Measurements from ENCODE around the gene DNASE1L1.

Gene DNASE1L1

DNA sequence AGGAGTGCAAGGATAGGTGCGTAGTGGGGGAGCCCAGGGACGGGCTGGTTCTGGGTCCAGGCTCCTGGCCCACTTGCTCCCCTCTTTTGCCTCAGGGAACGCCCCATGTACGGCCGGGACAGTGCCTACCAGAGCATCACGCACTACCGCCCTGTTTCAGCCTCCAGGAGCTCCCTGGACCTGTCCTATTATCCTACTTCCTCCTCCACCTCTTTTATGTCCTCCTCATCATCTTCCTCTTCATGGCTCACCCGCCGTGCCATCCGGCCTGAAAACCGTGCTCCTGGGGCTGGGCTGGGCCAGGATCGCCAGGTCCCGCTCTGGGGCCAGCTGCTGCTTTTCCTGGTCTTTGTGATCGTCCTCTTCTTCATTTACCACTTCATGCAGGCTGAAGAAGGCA, 28.3 kb downstream of the DNASE1L1 start:
- no peak for DNase-seq

DNA sequence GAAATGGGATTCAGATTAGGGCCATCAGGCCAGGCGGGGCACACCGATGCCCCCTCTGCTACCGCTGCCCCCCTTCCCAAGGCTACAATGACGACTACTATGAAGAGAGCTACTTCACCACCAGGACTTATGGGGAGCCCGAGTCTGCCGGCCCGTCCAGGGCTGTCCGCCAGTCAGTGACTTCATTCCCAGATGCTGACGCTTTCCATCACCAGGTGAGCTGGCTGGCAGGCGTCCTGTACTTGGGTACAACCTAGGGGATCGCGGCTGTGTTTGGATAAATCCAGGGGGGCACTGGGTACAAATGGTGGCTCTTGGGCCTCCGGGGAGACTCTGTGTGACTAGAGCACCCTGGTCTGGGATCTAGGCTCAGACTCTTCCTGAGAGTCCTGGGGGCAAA, 28.9 kb downstream of the DNASE1L1 start:
- no peak for DNase-seq

DNA sequence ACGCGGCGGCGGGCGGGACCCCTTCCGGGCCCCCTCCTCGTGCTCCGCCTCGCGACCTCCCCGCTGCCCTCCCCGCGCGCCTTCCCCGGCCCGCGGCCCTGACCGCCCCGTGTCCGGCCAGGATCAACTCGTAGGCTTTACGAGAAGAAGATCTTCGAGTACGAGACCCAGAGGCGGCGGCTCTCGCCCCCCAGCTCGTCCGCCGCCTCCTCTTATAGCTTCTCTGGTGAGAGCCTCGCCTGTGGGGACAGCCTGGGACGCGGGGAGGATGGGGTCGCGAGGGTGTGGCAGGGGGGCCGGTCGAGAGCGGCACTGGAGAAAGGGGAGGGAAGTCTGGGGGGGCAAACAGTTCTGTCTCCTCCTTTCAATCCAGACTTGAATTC, 29.5 kb downstream of the DNASE1L1 start:
- DNase-seq, result no peak

DNA sequence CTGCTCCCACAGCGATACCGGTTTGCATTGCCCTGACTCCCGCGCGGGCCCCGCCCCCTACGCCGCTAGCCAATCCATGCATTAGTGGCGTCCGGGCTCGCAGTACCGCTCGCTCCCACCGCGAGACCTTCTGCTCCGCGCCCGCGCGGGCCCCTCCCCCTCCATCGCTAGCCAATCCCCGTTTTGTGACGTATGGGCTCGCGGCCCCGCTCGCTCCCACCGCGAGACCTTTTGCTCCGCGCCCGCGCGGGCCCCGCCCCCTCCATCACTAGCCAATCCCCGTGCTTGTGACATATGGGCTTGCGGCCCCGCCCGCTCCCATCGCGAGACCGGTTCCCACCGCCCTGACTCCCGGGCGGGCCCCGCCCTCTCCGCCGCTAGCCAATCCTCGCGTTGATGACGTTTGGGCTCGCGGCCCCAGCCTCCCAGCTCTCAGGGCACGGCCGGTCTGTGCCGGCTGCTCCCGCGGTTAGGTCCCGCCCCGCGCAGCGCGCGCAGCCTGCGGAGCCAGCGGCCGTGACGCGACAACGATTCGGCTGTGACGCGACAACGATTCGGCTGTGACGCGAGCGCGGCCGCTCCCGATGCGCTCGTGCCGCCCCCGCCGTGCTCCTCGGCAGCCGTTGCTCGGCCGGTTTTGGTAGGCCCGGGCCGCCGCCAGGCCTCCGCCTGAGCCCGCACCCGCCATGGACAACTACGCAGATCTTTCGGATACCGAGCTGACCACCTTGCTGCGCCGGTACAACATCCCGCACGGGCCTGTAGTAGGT, 30.1 kb downstream of the DNASE1L1 start, which contains the start of gene EMD:
TSS of gene EMD (plus strand) at position 497 of the 770 bp plus-strand sequence. CDS start at position 687, 190 bp downstream.
- DNase-seq, result peak; percentile 98

DNA sequence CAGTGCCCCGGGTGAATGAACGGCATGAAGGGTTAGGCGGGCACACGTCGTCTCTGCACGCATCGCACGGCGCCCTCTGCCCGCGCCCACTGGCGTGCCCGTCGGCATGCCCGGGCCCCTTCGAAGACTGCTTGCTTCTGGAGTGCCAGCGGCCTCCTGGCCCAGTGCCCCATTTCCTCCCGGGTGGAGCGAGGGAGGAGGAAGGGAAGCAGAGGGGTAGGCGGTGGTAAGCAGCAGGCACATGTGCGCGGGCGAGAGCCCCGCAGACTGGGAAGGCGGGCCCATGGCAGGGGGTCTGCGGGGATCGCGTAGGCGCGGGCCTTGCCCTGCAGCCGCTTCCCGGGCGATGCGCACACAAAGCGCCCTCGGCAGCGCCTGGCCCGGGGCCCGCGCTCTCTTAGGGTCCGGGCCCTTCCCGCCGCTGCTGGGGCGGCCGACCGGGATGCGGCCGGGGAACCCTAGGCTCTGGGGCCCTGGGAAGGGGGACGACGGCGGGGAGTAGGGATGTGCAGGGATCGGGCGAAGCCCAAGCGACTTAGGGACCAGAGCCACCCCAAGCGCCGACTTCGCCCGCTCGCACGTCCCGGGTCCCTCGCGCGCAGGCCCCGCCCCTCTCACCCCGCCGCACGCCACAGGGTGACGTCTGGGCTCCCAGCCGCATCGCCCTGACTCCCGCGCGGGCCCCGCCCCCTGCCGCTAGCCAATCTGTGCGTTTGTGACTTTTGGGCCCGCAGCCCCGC, 30.8 kb downstream of the DNASE1L1 start:
- DNase-seq, result peak; percentile 60

DNA sequence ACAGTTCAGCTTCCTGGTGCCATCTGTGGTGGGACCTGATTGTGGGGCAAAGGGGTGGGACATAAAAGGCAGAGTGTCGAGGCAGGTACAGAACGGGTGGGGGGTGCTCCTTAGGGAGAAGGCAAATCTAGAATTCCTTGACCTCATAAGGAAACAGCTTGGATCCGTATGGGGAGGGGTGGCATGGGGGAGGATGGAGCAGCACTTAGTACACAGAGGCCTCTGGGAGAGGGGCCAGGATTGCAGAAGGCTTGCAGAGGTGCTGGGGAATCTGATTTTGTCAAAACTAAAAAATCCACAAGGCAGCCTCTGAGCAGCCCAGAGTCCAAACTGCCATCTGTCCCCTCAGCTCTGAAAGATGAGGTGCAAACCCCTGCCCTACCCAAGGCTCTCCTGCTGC, 32.3 kb downstream of the DNASE1L1 start:
- peak; percentile 45 for DNase-seq

DNA sequence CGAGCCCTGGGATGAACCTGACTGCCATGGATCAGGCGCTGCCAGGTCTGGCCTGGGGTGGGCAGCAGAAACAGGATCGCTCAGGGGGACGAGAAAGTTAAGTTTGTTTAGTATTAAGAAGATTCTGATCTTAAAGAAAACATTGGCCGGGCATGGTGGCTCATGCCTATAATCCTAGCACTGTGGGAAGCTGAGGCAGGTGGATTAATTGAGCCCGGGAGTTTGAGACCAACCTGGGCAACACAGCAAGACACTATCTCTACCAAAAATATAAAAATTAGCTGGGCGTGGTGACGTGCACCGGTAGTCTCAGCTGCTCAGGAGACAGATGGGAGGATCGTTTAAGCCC, 33.9 kb downstream of the DNASE1L1 start:
- DNase-seq, result no peak

DNA sequence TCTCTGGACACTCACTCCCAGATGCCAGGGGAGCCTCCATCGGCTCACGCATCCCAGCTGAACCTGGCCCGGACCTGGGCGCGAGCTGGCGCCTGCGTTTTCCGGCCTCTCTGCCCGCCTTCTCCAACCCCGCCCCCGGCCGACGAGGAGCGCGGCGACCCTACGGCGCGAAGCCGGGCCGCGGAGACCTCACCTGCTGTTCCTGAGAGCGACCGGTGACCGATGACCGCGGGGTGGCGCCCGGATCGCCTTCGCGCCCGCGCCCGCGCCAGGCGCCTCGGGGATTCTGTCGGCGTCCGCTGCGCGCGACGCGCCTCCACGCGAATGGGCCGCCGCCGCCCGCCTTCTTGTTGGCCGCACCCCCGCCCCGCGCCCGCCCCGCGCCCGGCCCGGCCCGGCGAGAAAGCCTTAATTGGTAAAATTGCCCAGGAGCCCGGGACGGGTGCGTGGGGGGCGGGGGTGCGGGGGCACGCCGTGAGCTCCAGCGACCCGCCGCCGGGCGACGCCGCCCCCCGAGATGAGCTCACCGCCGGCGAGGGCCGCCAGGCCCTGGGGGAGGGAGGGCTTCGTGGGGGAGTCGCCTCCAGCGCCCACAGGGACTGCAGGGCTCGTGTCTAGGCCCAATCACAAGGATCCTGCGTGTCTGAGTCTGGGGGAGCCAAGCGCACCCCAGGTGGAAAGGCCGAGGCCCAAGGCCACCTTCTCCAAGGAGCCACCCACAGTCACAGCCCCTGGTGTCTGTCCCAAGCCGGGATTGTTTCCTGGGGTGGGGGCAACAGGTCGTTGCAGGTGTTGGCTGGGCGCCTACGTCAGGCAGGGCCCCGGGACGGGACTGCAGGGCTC, 34.5 kb downstream of the DNASE1L1 start, which contains the start of gene FLNA:
TSS of gene FLNA (minus strand) at position 322 of the 843 bp plus-strand sequence. CDS start 3,389 bp downstream, outside the sequence.
- peak; percentile 69 for DNase-seq

DNA sequence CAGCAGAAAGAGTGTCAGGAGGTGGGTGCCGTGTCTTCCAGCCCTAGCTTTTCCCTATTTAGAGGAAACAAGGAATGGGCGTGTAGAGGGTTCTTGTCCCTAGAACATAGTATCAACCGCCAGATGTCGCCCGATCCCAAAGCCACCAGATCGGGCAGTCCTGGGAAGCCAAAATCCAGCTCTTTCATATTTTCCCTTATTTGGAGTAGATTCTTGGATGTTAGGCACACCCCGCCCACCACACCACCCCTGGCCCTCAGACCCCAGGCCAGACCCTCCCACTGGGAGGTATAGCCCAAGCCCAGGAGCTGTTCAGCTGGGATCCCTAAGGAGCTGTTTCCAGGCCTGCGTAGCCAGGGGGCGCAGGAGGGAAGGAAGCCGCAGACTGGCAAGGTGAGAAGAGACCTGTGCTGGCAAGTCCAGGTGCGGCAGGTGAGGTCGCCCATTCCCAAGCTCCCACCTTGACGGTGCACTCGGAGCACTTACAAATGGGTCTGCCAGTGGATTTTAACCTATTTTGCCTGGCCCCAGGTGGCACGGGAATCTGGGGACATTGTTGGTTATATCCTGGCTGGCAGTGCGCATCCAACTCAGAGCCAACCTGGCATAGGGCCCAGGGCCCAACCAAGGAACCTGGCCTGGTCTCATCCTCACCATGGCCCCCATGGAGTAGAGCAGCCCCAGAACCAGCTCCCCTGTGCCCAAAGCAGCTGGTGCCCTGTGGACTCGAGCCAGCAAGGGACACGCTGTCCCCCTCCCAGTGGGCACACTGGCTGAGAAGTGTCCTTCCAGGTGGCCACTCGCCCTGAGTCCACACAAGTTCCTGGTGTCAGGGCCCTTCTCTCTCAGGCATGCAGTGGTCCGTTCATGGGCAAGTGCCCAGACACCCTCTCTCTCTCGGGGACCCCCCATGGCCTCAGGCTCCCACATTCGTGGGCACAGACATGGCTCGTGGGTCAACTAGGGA, 35.4 kb downstream of the DNASE1L1 start:
- DNase-seq, result peak; percentile 92

GRCh38 chrX:154372612-154373022, 36.4 kb downstream of the DNASE1L1 start:
- peak; percentile 74 for DNase-seq

DNA sequence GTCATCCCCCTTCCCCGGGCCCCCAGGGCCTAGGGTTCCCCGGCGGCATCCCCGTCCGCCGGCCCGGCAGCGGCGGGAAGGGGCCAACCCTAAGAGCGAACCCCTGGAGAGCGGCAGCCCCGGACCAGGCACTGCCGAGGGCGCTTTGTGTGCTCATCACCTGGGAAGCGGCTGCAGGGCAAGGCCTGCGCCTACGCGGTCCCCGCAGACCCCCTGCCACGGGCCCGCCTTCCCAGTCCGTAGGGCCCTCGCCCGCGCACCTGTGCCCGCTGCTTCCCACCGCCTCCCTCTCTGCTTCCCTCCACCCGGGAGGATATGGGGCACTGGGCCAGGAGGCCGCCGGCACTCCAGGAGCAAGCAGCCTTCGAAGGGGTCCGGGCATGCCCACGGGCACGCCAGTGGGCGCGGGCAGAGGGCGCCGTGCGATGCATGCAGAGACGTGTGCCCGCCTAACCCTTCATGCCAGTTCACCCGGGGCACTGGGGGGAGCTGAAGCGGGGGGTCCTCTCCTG, 37.2 kb downstream of the DNASE1L1 start:
- DNase-seq, result no peak

DNA sequence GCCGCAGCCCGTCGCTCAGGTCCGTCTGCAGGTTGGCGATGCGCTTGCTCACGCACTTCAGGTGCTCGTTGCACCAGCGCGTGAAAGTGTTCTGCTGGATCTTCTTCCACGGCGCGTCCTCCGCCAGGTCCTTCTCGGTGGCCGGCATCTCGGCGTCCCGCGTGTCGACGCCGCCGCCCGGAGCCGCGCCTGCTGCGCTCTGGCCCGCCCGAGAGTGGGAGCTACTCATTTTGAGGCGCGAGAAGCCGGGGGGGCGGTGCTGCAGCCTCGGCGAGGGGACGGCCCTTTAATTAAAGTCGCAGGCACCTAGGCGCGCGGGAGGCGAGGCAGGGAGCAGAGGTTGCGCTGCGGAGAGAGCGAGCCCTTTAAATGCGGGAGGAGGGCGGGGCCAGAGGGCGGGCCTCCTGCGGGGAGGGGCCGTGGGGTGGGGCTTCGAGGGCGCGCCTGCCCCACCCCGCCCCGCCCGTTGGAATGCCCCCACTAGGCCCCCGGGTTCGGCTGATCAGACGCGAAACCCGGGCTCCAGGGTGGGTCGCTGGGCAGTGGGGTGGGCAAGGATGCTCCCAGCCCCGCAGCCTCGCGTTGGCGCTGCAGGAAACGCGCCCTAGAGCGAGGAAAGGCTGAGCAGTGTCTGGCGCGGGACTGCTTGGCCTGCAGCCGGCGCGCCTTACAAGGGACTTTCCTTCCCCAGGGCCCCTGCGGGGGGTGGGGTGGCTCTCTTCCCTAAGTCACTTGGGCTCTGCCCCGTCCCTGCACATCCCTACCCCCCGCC, 37.9 kb downstream of the DNASE1L1 start:
- peak; percentile 96 for DNase-seq

GRCh38 chrX:154370300-154371016, 38.6 kb downstream of the DNASE1L1 start:
- DNase-seq, result no peak

DNA sequence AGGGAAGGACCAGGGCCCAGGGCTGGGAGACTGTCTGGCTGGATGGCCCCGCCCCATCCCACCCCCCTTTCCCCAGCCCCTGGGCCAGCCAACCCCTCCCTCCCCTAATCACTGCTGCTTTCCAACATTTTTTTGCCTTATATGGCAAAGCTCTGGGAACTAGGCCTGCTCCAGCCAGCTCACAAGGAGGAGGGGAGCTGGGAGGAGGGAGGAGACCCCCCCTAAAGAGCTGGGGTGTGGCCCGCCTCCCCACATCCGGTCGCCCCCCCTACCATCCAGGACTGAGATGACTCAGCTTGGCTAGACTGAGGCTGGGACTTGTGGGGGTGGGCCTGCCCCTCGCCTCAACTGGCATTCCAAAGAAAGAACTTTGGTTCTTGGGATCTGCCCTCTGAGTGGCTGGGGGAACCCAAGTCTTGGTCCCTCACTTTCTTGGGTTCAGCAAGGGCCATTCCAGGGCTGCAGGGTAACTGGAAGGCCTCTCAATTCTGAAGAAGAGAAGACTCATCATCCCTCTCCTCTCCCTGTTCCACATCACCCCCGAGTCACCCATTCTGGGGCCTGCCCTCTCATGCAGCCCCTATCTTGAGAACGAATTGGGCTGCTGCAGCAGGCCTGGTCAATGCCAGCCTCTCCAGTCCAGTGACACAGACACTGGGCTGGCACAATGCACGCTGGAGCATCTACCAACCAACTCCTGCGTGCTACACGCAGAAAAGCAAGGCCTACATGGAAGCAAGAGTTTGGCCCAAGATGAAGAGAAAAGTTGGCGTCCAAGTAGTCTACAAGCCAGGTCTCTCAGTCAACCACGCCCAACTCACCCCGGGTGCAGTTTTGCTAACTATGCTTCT, 39.4 kb downstream of the DNASE1L1 start:
- DNase-seq, result peak; percentile 97

DNA sequence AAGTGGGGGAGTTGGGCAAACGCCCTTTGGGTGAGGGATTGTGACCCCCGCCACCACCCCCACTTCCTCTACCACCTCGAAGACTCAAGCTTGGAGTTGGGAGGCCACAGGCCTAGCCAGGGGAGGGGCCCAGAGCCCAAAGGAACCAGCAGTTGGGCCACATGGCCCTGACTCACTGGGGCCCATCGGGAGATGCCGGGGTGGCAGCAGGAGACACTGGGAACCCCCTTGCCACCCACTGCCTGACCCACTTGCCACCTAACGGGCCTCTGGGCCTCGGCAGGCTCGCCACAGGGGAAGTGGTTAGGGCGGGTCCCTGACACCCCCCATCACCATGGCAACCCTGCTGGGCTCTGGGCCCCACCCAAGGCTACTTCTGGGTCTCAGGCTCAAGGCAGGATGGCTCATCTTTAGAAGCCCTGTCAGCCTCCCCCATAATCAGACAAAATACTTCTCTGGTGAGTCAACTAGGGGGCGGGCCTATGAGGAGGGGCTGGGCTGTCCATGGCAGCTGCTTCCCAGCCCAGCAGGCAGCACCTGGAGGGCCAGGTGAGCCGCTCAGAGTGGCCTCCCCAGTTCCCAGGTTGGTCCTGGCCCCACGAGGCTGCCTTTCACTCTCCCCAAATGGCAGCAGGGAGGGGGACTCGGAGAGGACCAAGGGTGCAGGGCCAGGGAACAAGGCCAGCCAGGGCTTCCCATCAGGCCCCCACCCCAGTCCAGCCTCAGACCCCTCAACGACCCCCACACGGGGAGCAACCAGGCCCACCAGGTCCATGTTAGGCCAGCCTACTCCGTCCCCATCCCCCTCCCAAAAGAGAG, 40.2 kb downstream of the DNASE1L1 start:
- peak; percentile 93 for DNase-seq

DNA sequence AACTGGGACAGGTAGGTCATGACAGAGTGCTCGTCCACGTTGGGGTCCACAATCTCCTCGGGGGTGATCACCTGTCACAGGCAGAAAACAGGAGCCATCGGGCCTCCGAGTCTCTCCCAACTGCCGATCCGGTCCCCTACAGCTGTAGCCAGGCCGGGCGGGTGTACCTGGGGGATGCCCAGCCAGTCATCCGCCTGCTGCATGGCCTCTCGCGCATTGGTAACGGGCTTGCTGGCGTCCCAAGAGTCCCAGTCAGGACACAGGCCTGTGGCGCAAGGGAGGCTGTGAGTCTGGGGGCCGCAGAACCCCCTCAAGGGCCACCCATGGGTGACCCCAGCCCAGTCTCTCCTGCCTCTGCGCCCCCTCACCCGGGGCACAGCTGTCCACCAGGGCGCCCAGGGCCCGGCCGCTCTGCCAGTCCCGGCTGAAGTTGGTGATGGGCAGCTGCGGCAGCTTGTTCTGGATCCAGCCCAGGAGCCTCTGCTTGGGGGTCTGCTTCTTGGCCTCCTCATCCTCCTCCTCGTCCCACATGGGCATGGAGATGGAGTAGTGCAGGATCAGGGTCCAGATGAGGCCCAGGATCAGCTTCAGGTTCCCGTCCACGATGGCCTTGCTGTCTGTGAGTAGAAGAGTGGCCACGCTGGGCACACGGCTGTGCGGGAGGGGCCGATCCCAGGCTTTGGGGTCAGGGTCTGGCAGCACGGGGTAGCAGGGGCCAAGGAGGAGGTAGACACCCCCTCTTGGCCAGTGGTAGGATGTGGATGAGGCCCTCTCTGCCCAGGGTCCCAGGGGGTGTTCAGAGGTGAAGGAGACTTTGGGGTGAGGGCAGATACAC, 41.4 kb downstream of the DNASE1L1 start:
- no peak for DNase-seq

- DNase-seq, result no peak
These were observed 42.4 kb downstream of the DNASE1L1 start for GRCh38 chrX:154366666-154367055.
